ENCODE measurements around the gene THRB.
"Not testable (repeated sequence)": the region's sequence is repeated elsewhere in the genome, so short reads cannot be mapped to it uniquely, and the experiment has no call there.

The THRB gene

GRCh38 chr3:24447836-24448235 is 46.8 kb downstream of the THRB start:
- DNase-seq (ENCODE audit: low read depth), result no peak

GRCh38 chr3:24446032-24446431 is 48.6 kb downstream of the THRB start:
- no peak for DNase-seq (ENCODE audit: low read depth)

GRCh38 chr3:24443476-24443875 is 51.2 kb downstream of the THRB start:
- no peak for DNase-seq (ENCODE audit: low read depth)

GRCh38 chr3:24440760-24441464 is 53.7 kb downstream of the THRB start:
- no peak for DNase-seq (ENCODE audit: low read depth)

GRCh38 chr3:24439021-24439420 is 55.6 kb downstream of the THRB start:
- no peak for DNase-seq (ENCODE audit: low read depth)

- DNase-seq (ENCODE audit: low read depth), result no peak
Measured at GRCh38 chr3:24437326-24437725, 57.3 kb downstream of the THRB start.

- DNase-seq (ENCODE audit: low read depth), result peak; percentile 17
Measured at GRCh38 chr3:24435584-24435983, 59.1 kb downstream of the THRB start.

GRCh38 chr3:24434651-24435050 is 60.0 kb downstream of the THRB start:
- DNase-seq (ENCODE audit: low read depth), result no peak

GRCh38 chr3:24433838-24434591 is 60.6 kb downstream of the THRB start:
- no peak for DNase-seq (ENCODE audit: low read depth)

- DNase-seq (ENCODE audit: low read depth), result no peak
Measured at GRCh38 chr3:24432989-24433388, 61.7 kb downstream of the THRB start.

- DNase-seq (ENCODE audit: low read depth), result no peak
Measured at GRCh38 chr3:24428481-24428880, 66.2 kb downstream of the THRB start.

GRCh38 chr3:24426896-24427295 is 67.8 kb downstream of the THRB start:
- no peak for DNase-seq (ENCODE audit: low read depth)

- DNase-seq (ENCODE audit: low read depth), result not testable (repeated sequence)
Measured at GRCh38 chr3:24420829-24421228, 73.8 kb downstream of the THRB start.

GRCh38 chr3:24420224-24420623 is 74.4 kb downstream of the THRB start:
- no peak for DNase-seq (ENCODE audit: low read depth)

- DNase-seq (ENCODE audit: low read depth), result no peak
Measured at GRCh38 chr3:24419067-24419791, 75.4 kb downstream of the THRB start.

GRCh38 chr3:24417730-24418129 is 76.9 kb downstream of the THRB start:
- no peak for DNase-seq (ENCODE audit: low read depth)

- no peak for DNase-seq (ENCODE audit: low read depth)
Measured at GRCh38 chr3:24416224-24416623, 78.4 kb downstream of the THRB start.

GRCh38 chr3:24415824-24416223 is 78.8 kb downstream of the THRB start:
- DNase-seq (ENCODE audit: low read depth), result no peak

- not testable (repeated sequence) for DNase-seq (ENCODE audit: low read depth)
Measured at GRCh38 chr3:24413662-24414061, 81.0 kb downstream of the THRB start.

- no peak for DNase-seq (ENCODE audit: low read depth)
Measured at GRCh38 chr3:24410860-24411259, 83.8 kb downstream of the THRB start.

GRCh38 chr3:24407980-24408680 is 86.5 kb downstream of the THRB start:
- DNase-seq (ENCODE audit: low read depth), result no peak

GRCh38 chr3:24406900-24407299 is 87.8 kb downstream of the THRB start:
- DNase-seq (ENCODE audit: low read depth), result no peak

Measured in stromal cell of bone marrow (primary cell).